ENCODE measurements around the gene NDUFB7. TPM values are rescaled to one million over a fixed set of nuclear protein-coding genes. Genes with fewer than 3 reads are reported as not detected.

The NDUFB7 gene
- polyA plus RNA-seq, 1 of the 3 experiments (the other 2 are of a cell fraction), result 465 TPM

DNA sequence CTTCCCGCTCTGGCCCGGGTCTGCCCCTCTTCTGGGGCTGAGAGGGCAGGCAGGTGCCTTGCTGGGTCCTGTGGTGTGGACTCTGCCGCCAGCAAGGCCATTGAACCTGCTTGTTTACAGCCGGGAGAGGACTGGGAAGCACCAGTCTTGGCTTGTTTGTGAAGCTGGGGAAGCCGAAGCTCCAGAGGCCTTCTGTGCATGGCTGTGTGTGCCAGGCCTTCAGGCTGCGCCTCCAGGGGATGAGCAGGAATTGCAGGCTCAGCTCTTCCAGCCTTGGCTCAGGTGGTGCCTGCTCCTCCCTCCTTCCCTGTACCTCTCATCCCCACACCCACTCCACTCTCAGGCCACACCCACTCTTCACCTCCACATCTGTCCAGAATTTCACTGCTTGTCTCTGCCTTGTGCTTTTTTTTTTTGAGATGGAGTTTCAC lies 17.5 kb downstream of the NDUFB7 start:
- no peaks in the 10 kb centered on the region; the same call in 1 of the 2 replicates for H4K20me1 ChIP-seq (ENCODE audit: insufficient read depth)
- no peak overlapping the region for H3K4me2 ChIP-seq
- TF ChIP-seq MXI1 (IDR thresholded peaks at IDR 0.05; ENCODE audit: low read depth, low read length) (no peak), NRF1 (IDR thresholded peaks at IDR 0.05; ENCODE audit: low read depth, low read length) (no peak), FOXJ3 (CRISPR knock-in tag; IDR thresholded peaks at IDR 0.05) (no peak), SMC3 (IDR thresholded peaks at IDR 0.05; ENCODE audit: low read depth, low read length) (no peak), MEF2A (IDR thresholded peaks at IDR 0.05; ENCODE audit: borderline replicate concordance, low read depth) (no peak), FOSL2 (IDR thresholded peaks at IDR 0.05; ENCODE audit: borderline replicate concordance, low read depth) (no peak)
- TF ChIP-seq, protein P1, sequence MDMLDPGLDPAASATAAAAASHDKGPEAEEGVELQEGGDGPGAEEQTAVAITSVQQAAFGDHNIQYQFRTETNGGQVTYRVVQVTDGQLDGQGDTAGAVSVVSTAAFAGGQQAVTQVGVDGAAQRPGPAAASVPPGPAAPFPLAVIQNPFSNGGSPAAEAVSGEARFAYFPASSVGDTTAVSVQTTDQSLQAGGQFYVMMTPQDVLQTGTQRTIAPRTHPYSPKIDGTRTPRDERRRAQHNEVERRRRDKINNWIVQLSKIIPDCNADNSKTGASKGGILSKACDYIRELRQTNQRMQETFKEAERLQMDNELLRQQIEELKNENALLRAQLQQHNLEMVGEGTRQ (IDR thresholded peaks at IDR 0.05; ENCODE audit: borderline replicate concordance, low read depth, low read length), result no peak
- peaks cover 15% of the 10 kb centered on the region for H3K79me2 ChIP-seq (ENCODE audit: insufficient read depth)
- no peak overlapping the region for H2AFZ ChIP-seq (ENCODE audit: low read depth)
- H3K4me1 ChIP-seq (ENCODE audit: control insufficient read depth in 1 of 2, insufficient read depth in 2 of 2, low read depth in 1 of 2, low read length in 1 of 2), result peaks cover 0 to 21% of the 10 kb centered on the region in 2 experiments; a peak in 1 of 4 replicates
- no peaks in the 10 kb centered on the region for H3K9me2 ChIP-seq
- POLR2A ChIA-PET, result no interaction called here
- no peaks in the 10 kb centered on the region for H3K36me3 ChIP-seq (replicated peaks in 1 of 2; ENCODE audit: control insufficient read depth in 1 of 2, insufficient read depth in 2 of 2, low read length in 1 of 2)
- no peaks in the 10 kb centered on the region for H3F3A ChIP-seq (replicated peaks; ENCODE audit: insufficient read depth)
- H3K9ac ChIP-seq, result no peak overlapping the region
- no peak overlapping the region for H3K4me3 ChIP-seq (ENCODE audit: low read depth in 2 of 2, low read length in 1 of 2)
- no peak overlapping the region for H3K27ac ChIP-seq (ENCODE audit: low read depth in 2 of 2, low read length in 1 of 2)
- CTCF ChIA-PET, result interaction anchor here (0.6 to 4.0 kb wide), 6 partner anchors 10 to 909 kb away, joined by 3 to 60 read pairs (median 4); partner anchors contain the start of gene NDUFB7
- no peaks in the 10 kb centered on the region for H3K27me3 ChIP-seq (ENCODE audit: insufficient read depth)
- no peak for DNase-seq
- no peaks in the 10 kb centered on the region for H3K9me3 ChIP-seq
- WGBS (ENCODE audit: low lambda C conversion rate), result no CpG with 5 or more reads among the region's 6 CpGs

DNA sequence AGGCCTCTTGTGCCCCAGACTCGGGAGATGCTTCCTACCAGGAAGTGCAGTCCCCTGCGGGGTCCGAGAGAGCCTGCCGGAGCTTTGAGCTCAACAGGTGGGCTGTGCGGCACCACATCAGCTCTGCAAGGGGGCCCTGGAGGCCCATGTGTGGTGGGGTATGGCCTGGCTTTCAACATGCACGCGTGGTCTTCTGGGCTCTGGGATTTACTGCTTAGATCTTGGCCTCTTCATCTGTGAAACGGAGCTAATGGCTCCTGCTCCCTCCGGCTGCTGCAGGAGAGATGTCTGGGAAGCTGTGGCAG lies 18.0 kb downstream of the NDUFB7 start:
- no peaks in the 10 kb centered on the region for H3K9me2 ChIP-seq
- H2AFZ ChIP-seq (ENCODE audit: low read depth), result no peak overlapping the region
- H3K4me3 ChIP-seq (ENCODE audit: low read depth in 2 of 2, low read length in 1 of 2), result no peak overlapping the region
- no peaks in the 10 kb centered on the region for H3K27me3 ChIP-seq (ENCODE audit: insufficient read depth)
- H3K27ac ChIP-seq (ENCODE audit: low read depth in 2 of 2, low read length in 1 of 2), result no peak overlapping the region
- 79% methylated on average over 5 of the region's 9 CpGs for WGBS (ENCODE audit: low lambda C conversion rate)
- DNase-seq, result no peak
- H3K4me2 ChIP-seq, result no peak overlapping the region
- peaks cover 15% of the 10 kb centered on the region for H3K79me2 ChIP-seq (ENCODE audit: insufficient read depth)
- H3K9me3 ChIP-seq, result no peaks in the 10 kb centered on the region
- no peaks in the 10 kb centered on the region for H3F3A ChIP-seq (replicated peaks; ENCODE audit: insufficient read depth)
- TF ChIP-seq JUND (IDR thresholded peaks at IDR 0.05), result no peak
- TF ChIP-seq RCOR1 (IDR thresholded peaks at IDR 0.05; ENCODE audit: low read length), result no peak
- TF ChIP-seq SMC3 (IDR thresholded peaks at IDR 0.05; ENCODE audit: low read depth, low read length), result no peak
- TF ChIP-seq EP300 (IDR thresholded peaks at IDR 0.05; ENCODE audit: borderline replicate concordance in 1 of 2, low read depth in 1 of 2, low read length in 1 of 2), result no peak
- no peak overlapping the region for H3K9ac ChIP-seq
- peaks cover 0 to 21% of the 10 kb centered on the region in 2 experiments; a peak in 1 of 4 replicates for H3K4me1 ChIP-seq (ENCODE audit: control insufficient read depth in 1 of 2, insufficient read depth in 2 of 2, low read depth in 1 of 2, low read length in 1 of 2)
- ChIA-PET CTCF (interaction anchor here (1.0 to 2.8 kb wide), 4 partner anchors 9 to 74 kb away, joined by 3 to 15 read pairs (median 4); partner anchors contain the start of gene NDUFB7), POLR2A (no interaction called here)
- H4K20me1 ChIP-seq (ENCODE audit: insufficient read depth), result no peaks in the 10 kb centered on the region; the same call in 1 of the 2 replicates
- no peaks in the 10 kb centered on the region for H3K36me3 ChIP-seq (replicated peaks in 1 of 2; ENCODE audit: control insufficient read depth in 1 of 2, insufficient read depth in 2 of 2, low read length in 1 of 2)
